NCI-H2227 (cell line): Measurements from ENCODE around the gene RNF151.
"Not testable (repeated sequence)": the region's sequence is repeated elsewhere in the genome, so short reads cannot be mapped to it uniquely, and the experiment has no call there.

Source experiments
- DNase-seq: peaks from one replicate; lab custom pipeline; 2025; ENCODE audit not compliant: unreplicated experiment; lab: John Stamatoyannopoulos, UW

The RNF151 gene

GRCh38 chr16:1938316-1938715, 28.3 kb upstream of the RNF151 start:
- no peak for DNase-seq

- DNase-seq = no peak
These were observed 27.7 kb upstream of the RNF151 start for GRCh38 chr16:1938910-1939309.

- DNase-seq = not testable (repeated sequence)
These were observed 26.8 kb upstream of the RNF151 start for GRCh38 chr16:1939833-1940232.

GRCh38 chr16:1940273-1941161, 26.1 kb upstream of the RNF151 start:
- no peak for DNase-seq

GRCh38 chr16:1941162-1942046, 25.3 kb upstream of the RNF151 start:
- peak; percentile 53 for DNase-seq

- no peak for DNase-seq
These were observed 24.4 kb upstream of the RNF151 start for GRCh38 chr16:1942047-1942809.

- peak; percentile 100 for DNase-seq
These were observed 23.6 kb upstream of the RNF151 start, which contains the start of gene MSRB1 for GRCh38 chr16:1942810-1943726. Gene MSRB1, minus strand, starts transcription at chr16:1943199. Its CDS starts 43 bp downstream, at chr16:1943156.

GRCh38 chr16:1944612-1945199, 21.9 kb upstream of the RNF151 start:
- DNase-seq = no peak

GRCh38 chr16:1945559-1946391, 20.9 kb upstream of the RNF151 start:
- DNase-seq = no peak

- no peak for DNase-seq
These were observed 19.9 kb upstream of the RNF151 start for GRCh38 chr16:1946495-1947368.

GRCh38 chr16:1947369-1947670, 19.3 kb upstream of the RNF151 start:
- DNase-seq = no peak

GRCh38 chr16:1949507-1949906, 17.1 kb upstream of the RNF151 start:
- no peak for DNase-seq

GRCh38 chr16:1950047-1950446, 16.6 kb upstream of the RNF151 start:
- no peak for DNase-seq

- DNase-seq = no peak
These were observed 16.1 kb upstream of the RNF151 start for GRCh38 chr16:1950559-1950958.

- DNase-seq = no peak
These were observed 12.9 kb upstream of the RNF151 start for GRCh38 chr16:1953734-1954133.

- not testable (repeated sequence) for DNase-seq
These were observed 9.1 kb upstream of the RNF151 start for GRCh38 chr16:1957434-1958142.

GRCh38 chr16:1958143-1958491, 8.5 kb upstream of the RNF151 start:
- DNase-seq = not testable (repeated sequence)
